PC-9 (cell line): ENCODE measurements around the gene AUTS2.

Experiments
- EZH2 ChIP-seq: fragments of 200-600 bp; sonication (generic); IDR thresholded peaks from 2 replicates; pipeline ENCODE4 v1.8.0; 2017; ENCODE audit warnings: antibody characterized with exemption, low read depth
- TF ChIP-seq, protein P1 (sequence below): fragments of 200-600 bp; sonication (generic); conservative IDR thresholded peaks from 2 replicates; pipeline ENCODE4 v1.6.1; 2017; ENCODE audit warnings: mixed run types, antibody characterized with exemption, mild to moderate bottlenecking, moderate library complexity

- TF ChIP-seq EZH2 = no peak
- TF ChIP-seq, protein P1, sequence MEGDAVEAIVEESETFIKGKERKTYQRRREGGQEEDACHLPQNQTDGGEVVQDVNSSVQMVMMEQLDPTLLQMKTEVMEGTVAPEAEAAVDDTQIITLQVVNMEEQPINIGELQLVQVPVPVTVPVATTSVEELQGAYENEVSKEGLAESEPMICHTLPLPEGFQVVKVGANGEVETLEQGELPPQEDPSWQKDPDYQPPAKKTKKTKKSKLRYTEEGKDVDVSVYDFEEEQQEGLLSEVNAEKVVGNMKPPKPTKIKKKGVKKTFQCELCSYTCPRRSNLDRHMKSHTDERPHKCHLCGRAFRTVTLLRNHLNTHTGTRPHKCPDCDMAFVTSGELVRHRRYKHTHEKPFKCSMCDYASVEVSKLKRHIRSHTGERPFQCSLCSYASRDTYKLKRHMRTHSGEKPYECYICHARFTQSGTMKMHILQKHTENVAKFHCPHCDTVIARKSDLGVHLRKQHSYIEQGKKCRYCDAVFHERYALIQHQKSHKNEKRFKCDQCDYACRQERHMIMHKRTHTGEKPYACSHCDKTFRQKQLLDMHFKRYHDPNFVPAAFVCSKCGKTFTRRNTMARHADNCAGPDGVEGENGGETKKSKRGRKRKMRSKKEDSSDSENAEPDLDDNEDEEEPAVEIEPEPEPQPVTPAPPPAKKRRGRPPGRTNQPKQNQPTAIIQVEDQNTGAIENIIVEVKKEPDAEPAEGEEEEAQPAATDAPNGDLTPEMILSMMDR = no peak
Observed at GRCh38 chr7:69624435-69625230, 26.4 kb downstream of the AUTS2 start.
